Measurements from ENCODE around the gene NFAM1. TPM values are rescaled to one million over a fixed set of nuclear protein-coding genes. Genes with fewer than 3 reads are reported as not detected.

The NFAM1 gene
- total RNA-seq, 2 donors from 2014 or later = 0.74 to 3.5 TPM

GRCh38 chr22:42452916-42453315, 20.7 kb upstream of the NFAM1 start:
- H3K9me3 ChIP-seq = no peaks in the 10 kb centered on the region
- no peaks in the 10 kb centered on the region for H3K36me3 ChIP-seq
- H3K4me1 ChIP-seq = no peaks in the 10 kb centered on the region
- H3K27me3 ChIP-seq = no peaks in the 10 kb centered on the region
- no peak overlapping the region for H3K27ac ChIP-seq
- no peak for TF ChIP-seq CTCF (IDR thresholded peaks at IDR 0.05)
- DNase-seq (ENCODE audit: low spot score) = no peak
- H3K4me3 ChIP-seq = no peak overlapping the region

- TF ChIP-seq CTCF (IDR thresholded peaks at IDR 0.05) = no peak
These were observed 20.3 kb upstream of the NFAM1 start for GRCh38 chr22:42452456-42452855.

DNA sequence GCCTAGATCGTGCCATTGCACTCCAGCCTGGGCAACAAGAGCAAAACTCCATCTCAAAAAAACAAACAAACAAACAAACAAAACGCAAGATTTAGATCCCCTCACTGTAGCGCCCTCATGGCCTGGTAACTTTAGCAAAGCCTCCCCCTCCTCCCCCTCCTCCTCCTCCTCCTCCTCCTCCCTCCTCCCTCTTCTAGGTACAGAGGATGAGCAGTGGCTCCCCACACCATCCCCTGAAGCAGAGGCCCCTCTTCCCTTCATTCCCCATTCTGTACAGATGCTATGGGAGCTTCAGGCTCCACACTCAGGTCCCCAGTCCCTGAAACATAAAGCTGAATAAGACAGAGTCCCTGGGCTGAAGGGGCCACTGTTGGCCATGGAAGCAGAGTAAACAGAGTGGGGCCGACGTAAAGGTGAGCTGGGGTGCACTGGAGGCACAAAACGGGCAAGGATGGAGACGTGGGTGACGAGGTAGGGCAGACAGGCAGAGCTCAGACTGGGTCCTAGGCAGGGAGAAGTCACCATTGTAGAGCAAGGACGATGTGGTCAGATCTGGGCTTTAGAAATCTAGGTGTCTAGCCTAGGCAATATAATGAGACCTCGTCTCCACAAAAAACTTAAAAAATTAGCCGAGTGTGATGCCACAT, 19.4 kb upstream of the NFAM1 start:
- H3K9me3 ChIP-seq = no peaks in the 10 kb centered on the region
- no peaks in the 10 kb centered on the region for H3K4me1 ChIP-seq
- no peak overlapping the region for H3K4me3 ChIP-seq
- no peak for DNase-seq (ENCODE audit: low spot score)
- TF ChIP-seq CTCF (IDR thresholded peaks at IDR 0.05) = no peak
- H3K36me3 ChIP-seq = no peaks in the 10 kb centered on the region
- no peaks in the 10 kb centered on the region for H3K27me3 ChIP-seq
- no peak overlapping the region for H3K27ac ChIP-seq

More at GRCh38 chr22:42452456-42452855, 20.3 kb upstream of the NFAM1 start:
- H3K36me3 ChIP-seq = no peaks in the 10 kb centered on the region
- H3K4me3 ChIP-seq = no peak overlapping the region
- no peaks in the 10 kb centered on the region for H3K4me1 ChIP-seq
- no peaks in the 10 kb centered on the region for H3K27me3 ChIP-seq
- no peak for DNase-seq (ENCODE audit: low spot score)
- H3K27ac ChIP-seq = no peak overlapping the region
- H3K9me3 ChIP-seq = no peaks in the 10 kb centered on the region

DNA sequence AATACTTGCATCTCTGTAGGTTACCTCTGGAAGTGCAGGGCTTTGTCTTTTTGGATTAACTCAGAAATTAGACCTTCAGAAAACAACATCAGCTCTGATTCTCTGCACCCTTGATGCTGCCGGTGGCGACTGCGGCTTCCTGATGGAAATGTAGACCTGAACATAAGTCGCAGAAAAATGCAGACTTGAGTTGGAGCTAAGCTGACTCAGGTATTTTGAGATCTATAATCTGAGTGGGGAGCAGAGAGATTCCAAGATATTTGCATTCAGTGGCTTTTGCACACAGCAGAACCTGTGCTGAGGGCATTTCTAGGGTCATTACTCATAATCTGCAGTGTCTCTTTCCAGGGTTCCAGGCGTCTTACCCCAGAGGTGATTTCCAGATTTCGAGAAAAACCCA, 18.7 kb upstream of the NFAM1 start:
- no peaks in the 10 kb centered on the region for H3K27me3 ChIP-seq

GRCh38 chr22:42446151-42446550, 13.9 kb upstream of the NFAM1 start:
- no peak for TF ChIP-seq CTCF (IDR thresholded peaks at IDR 0.05)
- Histone ChIP-seq H3K27ac (no peak overlapping the region), H3K4me1 (peaks cover 0 to 14% of the 10 kb centered on the region in 2 donors), H3K27me3 (no peaks in the 10 kb centered on the region), H3K36me3 (no peaks in the 10 kb centered on the region), H3K9me3 (no peaks in the 10 kb centered on the region), H3K4me3 (no peak overlapping the region)
- DNase-seq (ENCODE audit: low spot score) = no peak

More for the DNA sequence above, 18.7 kb upstream of the NFAM1 start:
- no peak for TF ChIP-seq CTCF (IDR thresholded peaks at IDR 0.05)
- H3K4me3 ChIP-seq = no peak overlapping the region
- H3K27ac ChIP-seq = no peak overlapping the region
- H3K9me3 ChIP-seq = no peaks in the 10 kb centered on the region
- H3K36me3 ChIP-seq = no peaks in the 10 kb centered on the region
- no peak for DNase-seq (ENCODE audit: low spot score)
- H3K4me1 ChIP-seq = no peaks in the 10 kb centered on the region
